ENCODE results near the gene FCN3.

FCN3 gene

GRCh38 chr1:27357281-27358037, 17.2 kb downstream of the FCN3 start:
- peak; percentile 72 to 81 for DNase-seq

- DNase-seq, result no peak
These were observed 17.9 kb downstream of the FCN3 start for GRCh38 chr1:27356619-27357280.

GRCh38 chr1:27356277-27356618, 18.4 kb downstream of the FCN3 start:
- DNase-seq, result no peak

GRCh38 chr1:27355683-27356082, 18.9 kb downstream of the FCN3 start:
- DNase-seq, result no peak

DNA sequence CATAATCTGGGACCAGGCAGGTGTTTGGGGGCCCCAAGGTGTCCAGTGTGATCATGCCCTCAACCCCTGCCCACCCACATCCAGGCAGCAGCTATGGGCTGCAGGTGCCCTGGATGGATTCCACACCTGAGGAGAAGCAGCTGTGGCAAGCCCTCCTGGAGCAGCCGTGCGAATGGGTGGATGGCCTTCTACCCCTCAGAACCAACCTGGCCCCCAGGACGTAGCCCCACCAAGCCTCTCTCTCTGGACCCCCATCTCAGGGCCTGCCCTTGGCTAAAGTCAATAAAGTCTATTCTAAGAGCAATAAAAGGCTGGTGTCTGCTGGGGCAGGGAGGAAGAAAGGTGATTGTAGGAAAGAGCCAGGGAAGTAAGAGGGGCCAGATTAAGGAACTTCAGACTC, 21.0 kb downstream of the FCN3 start:
- DNase-seq, result no peak

DNA sequence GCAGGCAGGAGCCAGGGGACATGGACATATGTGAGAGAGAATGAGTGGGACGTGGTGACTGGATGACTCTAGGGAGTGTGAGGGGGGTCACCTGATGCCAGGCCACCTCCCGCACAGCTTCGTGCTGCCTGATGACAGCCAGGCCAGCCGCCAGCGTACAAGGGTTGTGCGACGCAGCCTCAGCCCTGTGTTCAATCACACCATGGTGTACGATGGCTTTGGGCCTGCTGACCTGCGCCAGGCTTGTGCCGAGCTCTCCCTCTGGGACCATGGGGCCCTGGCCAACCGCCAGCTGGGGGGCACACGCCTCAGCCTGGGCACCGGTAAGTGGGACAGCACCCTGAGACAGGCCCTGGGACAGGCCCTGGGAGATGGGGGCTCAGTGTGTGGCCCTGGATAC, 21.5 kb downstream of the FCN3 start:
- DNase-seq, result no peak

DNA sequence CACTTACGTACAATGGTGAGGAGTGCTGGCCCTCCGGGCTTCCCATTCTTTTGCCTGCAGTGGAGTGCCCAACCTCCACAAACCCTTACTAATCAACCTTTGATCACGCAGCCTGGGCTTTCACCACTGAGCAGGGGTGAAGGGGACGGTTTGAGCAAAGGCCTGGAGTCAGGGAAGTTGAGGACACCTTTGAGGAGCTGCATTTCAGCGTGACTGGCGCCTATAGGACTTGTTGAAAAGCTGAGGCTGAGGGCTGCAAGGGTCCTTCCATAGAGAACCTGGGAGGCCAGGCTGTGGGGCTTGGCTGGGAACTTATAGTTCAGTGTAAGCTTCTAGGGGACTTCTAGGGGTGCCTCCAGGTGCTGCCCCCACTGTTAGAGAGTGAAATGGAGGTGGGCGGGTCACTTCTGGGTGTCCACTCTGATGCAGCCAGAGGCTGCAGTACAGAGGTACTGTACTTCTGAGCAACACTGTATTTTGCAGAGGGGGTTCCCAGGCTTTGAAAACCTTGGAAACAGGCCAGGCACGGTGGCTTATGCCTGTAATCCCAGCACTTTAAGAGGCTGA, 23.0 kb downstream of the FCN3 start:
- no peak for DNase-seq

DNA sequence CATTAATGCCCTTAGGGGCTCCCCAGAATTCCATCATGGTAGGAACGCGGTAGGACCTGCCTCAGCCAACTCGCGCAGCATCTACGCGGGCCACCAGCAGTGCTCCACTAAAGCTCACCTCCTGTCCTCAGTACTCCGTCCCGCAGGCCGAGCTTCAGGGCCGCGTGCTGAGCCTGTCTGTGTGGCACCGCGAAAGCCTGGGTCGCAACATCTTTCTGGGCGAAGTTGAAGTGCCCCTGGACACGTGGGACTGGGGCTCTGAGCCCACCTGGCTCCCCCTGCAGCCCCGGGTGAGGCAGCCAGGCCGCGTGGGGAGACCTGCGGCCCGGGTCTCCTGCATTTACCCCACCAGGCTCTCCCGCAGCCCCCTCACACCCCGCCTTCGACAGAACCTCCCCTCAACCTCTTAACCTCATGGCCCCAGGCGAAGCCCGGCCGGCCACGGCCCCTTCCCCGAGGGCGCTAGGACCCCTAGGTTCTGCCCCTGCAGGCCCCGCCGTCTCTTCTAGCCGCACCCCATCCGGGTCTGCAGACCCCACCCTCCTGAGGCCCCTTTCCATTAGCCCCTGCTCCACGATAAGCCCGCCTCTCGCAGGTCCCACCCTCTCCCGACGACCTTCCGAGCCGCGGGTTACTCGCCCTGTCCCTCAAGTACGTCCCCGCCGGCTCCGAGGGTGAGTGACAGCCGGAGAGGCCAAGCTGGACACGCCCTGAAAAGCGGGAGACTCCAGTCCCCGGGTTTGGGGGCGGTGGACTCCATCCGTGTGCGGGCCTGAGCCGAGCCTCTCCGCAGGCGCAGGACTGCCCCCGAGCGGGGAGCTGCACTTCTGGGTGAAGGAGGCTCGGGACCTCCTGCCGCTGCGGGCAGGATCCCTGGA, 23.7 kb downstream of the FCN3 start:
- no peak for DNase-seq

DNA sequence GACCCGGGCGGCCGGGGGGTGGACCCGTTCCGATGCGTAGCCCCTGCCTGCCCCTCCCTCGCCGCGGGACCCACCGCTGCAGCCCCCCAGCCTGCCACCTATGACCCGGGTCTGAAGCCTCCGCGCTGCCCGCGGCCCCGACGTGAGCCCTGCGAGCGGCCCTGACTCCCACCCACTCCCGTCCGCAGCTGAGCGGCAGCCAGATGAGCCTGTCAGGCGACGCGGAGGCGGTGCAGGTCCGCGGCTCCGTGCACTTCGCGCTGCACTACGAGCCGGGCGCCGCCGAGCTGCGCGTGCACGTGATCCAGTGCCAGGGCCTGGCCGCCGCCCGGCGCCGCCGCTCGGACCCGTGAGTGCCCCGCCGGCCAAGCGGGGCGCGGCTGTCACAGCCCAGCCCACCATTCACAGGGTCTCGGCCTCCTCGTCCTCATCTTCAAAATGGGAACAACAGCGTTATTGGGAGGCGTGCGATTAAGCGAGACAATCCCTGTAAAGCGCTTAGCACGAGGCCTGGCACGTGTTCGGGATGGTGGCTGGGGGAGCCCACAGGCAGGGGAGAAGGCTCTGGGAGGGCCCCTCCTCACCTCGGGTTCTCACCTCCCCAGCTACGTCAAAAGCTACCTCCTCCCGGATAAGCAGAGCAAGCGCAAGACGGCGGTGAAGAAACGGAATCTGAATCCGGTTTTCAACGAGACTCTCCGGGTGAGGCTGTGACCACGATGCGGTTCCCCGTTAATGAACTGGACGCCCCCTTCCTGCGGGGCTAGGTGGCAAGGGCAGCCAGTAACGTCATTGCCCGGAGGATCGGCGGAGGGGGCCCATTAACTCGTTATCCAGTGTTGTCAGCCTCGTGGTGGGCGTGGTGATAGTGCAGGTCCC, 24.6 kb downstream of the FCN3 start:
- DNase-seq, result no peak

DNA sequence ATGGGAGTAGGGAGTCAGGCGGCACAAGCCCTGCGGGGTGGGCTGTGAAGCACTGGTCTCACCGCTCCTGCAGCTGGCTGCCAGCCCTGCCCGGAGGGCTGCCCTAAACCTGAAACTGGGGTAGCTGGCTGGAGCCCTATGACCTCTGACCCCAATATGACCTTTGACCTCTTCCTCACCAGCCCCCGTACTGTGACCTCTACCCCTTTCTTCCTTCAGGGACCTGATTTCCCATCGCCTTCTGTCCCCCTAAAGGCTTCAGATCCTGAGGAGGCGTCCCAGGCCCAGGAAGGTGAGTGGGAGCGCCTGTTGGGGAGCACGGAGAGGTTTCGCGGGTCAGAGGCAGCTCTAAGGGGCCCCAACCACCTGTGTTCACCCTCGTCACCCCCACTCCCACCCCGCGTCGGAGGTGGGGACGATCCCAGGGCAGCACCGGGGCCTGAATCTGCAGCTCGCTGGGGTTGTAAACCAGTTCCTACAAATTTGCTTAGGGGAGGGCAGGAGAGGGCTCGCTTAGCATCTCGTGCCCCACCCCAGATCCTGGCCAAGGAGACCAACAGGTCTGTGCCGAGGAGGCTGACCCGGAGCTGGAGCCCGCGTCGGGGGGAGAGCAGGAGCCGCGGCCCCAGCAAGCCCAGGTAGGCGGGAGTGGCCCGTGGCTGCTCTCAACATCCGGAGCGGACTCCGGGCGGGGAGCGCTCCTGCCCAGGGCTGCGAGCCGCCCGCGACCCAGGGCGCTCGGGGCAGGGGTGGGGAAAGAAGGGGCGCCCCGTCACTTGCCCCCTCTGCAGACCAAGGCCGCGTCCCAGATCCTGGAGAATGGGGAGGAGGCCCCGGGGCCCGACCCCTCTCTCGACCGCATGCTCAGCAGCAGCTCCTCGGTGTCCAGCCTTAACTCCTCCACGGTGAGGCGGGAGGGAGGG, 25.5 kb downstream of the FCN3 start:
- no peak for DNase-seq

- no peak for DNase-seq
These were observed 27.5 kb downstream of the FCN3 start for GRCh38 chr1:27346991-27347624.

DNA sequence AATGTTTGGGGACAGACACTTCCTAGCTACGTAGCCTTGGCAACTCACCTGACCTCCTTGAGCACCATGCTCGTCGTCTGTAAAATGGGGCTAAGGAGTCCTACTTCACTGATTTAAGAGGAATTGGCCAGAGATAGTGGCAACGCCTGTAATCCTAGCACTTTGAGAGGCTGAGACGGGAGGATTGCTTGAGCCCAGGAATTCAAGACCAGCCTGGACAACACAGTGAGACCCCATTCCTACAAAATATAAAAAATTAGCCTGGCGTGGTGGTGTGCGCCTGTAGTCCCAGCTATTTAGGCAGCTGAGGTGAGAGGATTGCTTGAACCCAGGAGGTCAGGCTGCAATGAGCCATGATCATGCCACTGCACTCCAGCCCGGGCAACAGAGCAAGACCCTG, 28.3 kb downstream of the FCN3 start:
- no peak for DNase-seq

DNA sequence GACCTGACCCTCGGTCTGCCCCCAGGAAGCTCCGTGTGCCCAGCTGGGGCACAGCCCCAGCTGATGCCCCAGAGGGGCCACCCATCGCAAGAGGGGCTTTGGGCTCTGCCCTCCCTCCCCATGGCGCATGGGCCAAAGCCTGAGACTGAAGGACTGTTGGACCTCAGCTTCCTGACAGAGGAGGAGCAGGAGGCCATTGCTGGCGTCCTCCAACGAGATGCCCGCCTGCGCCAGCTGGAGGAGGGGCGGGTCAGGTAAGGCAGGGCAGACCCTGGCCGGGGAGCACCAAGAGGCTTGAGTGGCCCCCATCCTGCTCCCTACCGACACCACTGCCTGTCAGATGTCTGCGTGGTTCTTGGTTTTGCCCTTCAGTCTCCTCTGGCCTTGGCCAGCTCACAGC, 29.4 kb downstream of the FCN3 start:
- no peak for DNase-seq

DNA sequence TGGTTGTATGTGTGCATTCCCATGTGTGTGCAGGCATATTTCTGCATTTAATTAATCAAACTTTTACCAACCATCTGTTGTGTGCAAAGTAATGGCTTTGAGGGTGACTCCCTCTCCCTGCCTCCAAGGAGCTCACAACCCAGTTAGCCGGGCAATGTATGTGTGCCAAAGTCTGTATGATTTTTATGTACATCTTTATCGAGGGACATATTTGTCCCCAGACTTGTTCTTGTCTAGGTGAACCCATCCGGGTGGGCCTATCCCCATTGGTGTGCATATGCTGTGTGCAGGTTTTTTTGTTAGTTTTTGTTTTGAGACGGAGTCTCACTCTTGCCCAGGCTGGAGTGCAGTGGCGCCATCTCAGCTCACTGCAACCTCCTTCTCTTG, 31.0 kb downstream of the FCN3 start:
- DNase-seq, result no peak

DNA sequence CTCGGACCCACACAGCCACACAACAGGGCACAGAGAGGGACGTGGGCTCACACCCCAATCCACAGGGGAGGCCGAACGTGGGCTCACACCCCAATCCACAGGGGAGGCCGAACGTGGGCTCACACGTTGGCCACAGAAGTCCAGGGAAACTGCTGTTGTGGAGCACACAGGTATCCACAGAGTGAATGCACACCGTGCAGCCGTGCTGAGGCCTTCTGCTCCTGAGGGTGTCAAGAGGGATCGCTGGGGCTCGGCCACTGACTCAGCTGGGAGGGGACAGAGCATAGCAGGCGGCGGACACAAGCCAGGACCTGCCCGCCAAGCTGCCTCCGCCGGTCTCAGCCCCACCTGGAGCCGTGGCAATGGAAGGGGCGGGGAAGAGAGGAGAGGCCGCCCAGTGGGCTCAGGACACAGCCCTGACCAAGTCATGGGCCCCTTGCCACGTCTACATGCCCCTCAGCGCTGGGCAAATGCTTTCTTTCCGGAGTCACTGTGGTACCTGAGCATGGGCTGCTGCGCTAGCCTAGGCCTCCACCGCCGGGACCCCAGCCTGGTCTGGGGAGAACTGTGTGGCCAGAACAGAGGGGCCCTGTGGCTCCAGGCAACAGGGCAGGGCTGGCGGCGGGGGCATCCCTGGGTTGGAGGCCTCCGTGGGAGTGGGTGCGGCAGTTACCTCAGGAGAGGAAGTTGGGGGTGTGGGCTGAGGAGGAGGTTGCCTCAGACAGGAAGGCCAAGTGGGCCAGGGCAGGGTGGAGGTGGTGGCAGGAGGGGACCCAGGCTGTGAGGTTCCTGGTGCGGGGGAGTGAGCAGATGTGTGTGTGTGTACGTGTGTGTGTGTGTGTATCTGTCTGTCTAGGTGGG, 31.6 kb downstream of the FCN3 start:
- DNase-seq, result peak in 1 of 2 donors; percentile 38

- DNase-seq, result peak in 1 of 2 donors; percentile 26
These were observed 32.2 kb downstream of the FCN3 start for GRCh38 chr1:27342391-27342777.

- peak; percentile 35 to 55 for DNase-seq
These were observed 32.9 kb downstream of the FCN3 start, which contains the start of gene SYTL1 for GRCh38 chr1:27341525-27342252. SYTL1 (plus strand) TSS chr1:27342022; CDS start chr1:27345335, 3,313 bp downstream.

DNA sequence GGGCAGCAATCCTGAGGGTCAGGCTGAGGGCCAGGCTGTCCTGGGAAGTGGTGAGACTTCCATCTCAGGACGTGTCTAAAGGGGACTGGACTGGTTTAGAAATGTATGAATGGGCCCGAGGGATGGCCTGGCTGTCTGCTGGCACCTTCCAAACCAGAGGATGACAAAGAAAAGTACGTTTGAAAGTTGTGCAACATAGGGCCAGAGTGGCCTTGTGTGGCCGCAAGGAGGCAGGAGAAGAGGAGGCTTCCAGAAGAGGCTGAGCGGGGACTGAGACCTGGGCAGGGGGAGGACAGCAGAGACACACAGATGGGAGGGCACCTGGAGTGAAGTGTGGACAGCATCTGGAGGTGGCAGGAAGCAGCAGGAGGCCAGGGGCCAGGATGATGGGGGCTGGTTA, 35.4 kb downstream of the FCN3 start:
- DNase-seq, result no peak

DNA sequence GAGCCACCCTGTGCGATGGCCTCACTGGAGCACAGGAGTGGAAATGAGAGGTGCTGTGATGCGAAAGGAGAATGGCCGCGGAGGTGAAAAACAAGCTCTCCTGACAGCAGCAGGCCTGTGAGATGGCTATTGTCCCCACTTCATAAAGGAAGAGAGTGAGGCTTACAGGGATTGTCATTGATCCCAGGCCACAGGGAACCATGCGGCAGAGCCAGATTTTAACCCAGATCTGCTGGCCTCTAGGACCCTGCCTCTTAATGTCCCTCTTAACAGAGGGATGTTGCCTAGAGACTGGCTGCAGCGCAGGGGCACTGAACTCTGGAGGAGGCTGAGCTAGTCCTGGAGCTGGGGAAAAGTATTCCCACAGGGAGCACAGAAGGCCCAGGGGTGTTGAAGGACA, 35.9 kb downstream of the FCN3 start:
- no peak for DNase-seq
